Putamen (tissue), 1 donor: ENCODE results near the gene PRND.
"Not testable (repeated sequence)": the region's sequence is repeated elsewhere in the genome, so short reads cannot be mapped to it uniquely, and the experiment has no call there.

Experiments used
- DNase-seq: peaks from one replicate; pipeline ENCODE4 v3.0.0-alpha.2; 2016; ENCODE audit warnings: low spot score

The PRND gene, protein sequence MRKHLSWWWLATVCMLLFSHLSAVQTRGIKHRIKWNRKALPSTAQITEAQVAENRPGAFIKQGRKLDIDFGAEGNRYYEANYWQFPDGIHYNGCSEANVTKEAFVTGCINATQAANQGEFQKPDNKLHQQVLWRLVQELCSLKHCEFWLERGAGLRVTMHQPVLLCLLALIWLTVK

DNA sequence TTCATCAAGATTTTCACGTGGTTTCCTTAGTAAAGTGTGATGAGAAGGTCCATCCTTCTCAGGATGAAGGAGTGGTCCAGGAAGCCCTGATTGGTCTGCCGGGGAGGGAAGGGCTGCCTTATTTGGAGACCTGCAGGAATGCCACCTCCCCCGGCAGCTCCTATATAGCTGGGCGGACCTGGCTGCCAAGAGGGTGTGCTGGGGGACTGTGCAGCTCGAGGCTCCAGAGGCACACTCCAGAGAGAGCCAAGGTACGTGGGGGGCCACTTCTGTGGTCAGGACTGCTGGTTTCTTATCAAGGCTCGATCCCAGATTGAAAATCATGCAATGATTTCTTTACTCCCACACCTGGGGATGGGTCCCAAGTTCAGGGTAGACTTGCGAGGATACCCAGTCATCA lies at the start of gene PRND:
Gene PRND, plus strand, starts transcription at position 191 of the 400 bp plus-strand sequence. CDS start 2,643 bp downstream, outside the sequence.
- no peak for DNase-seq

DNA sequence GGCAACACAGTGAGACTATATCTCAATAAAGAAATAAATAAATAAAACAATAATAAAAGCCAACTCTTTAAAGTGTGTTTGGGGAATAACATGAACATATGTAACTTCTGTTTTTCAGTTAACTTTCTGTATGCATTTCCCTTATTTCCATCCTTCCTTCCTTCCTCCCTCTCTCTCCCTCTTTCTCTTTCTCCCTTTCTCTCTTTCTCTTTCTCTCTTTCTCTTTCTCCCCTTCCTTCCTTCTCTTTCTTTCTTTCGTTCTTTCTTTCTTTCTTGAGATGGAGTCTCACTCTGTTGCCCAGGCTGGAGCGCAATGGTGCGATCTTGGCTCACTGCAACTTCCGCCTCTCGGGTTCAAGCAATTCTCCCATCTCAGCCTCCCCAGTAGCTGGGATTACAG lies 48.8 kb upstream of the PRND start:
- DNase-seq = no peak

DNA sequence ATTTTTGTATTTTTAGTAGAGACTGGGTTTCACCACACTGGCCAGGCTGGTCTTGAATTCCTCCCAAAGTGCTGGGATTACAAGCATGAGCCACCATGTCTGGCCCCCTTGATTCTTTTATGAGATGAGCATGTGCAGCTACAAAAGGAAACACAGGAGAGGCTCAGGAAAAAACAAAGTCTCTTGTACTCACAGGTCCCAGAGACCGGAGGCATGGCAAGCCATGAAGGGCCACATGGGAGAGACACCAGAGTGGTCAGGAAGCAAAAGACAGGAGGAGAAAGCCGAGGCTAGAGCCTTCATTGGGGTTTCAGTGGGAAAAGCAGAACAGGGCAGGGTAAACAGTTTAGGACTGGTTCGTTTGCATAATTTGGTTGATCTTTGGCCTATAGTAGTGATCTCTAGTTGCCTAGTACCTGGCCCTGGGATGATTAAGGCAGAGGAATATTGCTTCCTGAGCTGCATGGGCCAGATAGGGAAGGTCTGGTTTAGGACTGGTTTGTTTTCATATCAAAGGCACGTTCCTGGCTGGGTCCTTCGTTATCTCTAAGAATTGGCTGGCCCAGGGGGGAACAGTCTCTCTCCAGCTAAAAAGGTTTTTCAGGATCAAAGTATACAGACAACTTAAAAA lies 48.2 kb upstream of the PRND start:
- DNase-seq = no peak

DNA sequence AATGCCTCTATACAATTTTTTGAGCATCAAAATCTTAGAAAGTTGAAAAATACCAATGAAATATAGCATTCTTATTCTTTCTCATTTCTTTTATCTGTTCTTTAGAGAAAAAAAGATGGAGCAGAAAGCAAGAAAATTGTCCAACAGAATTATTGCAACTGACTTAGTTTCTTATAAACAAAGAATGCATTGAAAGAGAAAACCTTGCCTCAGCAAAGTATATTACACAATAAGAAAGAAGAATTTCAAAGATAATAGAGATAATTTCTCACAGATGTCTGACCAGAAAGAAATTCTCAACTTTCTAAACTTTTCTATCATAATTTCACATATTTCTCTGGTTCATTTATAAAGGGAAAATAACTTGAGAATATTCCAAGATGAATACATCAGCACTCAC lies 47.0 kb upstream of the PRND start:
- DNase-seq = no peak

DNA sequence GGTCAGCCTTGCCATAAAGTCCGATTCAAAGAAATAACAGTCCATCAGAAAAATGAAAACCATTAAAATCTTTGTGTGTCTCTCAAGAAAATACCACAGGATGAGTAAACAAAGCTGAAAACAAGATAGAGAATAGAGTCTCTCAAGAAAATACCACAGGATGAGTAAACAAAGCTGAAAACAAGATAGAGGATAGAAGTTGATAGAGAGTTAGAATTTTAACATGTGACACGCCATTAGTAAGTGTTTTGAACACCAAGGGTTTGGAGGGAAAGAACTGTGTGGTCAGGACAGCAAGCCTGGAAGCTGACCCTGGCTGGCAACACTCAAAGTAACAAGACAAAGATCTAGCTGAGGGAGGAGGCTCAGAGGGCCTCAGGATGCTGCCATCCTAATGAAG lies 43.9 kb upstream of the PRND start:
- no peak for DNase-seq

DNA sequence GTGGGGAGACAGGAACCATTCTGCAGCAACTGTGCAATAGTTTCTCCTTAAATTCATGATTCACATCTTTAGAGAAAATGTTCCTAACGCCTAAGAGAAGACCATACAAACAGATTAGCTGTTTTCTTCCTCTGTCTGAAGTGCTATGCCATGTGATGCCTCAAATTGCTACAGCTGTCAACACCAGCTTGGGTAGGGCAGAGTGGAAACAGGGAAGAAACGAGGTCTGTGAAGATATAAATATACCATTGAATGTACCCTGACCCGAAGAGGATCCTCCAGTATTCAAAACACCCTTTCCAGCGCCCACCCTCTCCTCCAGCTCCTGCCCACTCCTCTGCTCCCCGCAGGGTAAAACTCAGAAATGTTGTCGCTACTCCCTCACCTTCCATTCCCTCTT lies 40.3 kb upstream of the PRND start:
- no peak for DNase-seq

DNA sequence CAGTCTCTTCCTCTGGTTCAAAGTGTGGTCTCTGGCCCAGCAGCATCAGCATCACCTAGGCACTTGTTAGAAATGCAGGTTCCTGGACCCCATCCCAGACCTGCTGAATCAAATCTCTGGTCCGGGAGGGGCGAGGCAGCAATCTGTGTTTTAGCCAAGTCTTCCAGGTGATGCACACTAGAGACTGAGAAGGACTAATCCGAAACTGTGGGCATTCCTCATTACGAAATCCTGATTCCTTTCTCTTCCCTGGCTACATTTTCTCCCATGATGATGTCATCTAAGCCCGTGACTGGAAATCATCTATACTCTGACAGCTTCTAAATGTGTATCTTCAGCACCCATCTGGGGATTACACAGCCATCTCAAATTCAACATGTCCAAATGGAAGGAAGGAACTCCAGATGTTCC lies 39.7 kb upstream of the PRND start:
- no peak for DNase-seq

DNA sequence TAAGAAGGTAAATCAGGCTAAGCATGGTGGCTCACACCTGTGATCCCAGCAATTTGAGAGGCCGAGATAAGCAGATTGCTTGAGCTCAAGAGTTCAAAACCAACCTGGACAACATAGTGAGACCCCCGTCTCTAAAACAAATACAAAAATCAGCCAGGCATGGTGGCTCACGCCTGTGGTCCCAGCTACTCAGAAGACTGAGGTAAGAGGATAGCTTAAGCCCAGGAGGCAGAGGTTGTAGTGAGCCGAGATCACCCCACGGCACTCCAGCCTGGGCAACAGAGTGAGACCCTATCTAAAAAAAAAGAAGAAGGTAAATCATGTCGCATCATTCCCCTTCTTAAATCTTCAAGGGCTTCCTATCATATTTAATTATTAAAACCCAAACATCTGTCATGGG lies 39.0 kb upstream of the PRND start:
- DNase-seq = no peak

DNA sequence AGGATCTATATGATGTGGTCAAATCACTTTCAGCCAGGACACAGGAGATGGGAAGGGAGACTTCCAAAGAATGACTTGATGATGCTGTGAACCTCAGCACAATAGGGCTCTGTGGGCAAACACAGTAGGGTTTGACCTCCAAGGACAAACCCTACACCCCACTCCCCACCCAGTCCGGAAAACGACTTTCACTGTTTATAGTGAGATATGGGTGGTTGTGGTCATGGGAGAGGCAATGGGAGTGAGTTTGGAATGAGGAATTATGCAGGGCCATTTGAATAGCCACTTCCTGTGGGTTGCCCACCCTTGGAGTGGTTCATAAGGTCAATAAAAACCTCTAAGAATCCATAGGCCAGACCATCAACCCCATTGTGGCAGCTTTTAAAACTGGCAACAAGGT lies 38.4 kb upstream of the PRND start:
- no peak for DNase-seq

DNA sequence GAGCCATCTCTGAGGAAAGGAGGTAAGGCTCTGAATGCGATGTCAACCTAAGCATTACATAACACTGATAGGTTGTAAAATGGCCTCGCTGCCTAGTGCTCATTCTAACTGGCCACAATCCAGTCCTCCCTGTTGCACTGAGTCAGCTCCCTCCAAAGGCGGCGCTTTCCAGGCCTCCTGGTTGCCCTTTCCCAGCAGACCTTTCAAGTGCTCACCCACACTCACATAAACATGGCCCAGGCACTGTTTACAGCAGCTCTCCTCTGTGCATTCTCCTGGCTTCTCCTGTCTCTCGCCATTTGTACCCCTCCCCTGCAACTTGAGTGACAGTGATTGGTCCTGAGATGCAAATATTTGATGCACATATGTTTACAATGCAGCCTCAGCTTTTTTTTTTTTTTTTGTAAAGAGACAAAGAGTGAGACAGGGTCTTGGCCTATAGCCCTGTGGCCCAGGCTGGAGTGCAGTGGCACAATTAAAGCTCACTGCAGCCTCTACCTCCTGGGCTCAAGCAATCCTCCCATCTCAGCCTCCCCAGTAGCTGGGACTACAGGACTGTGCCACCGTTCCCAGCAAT lies 36.8 kb upstream of the PRND start:
- DNase-seq = no peak

DNA sequence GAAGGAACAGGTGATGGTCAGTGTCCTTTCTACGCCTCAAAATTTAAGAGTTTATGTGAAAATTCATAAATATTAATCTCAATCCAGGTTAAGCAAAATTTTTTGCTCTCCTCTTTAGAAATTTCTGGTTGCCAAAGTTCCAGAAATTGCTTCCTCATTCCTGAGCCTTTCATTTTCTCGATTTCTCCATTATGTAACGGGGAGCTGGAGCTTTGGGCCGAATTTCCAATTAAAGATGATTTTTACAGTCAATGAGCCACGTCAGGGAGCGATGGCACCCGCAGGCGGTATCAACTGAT lies 35.8 kb upstream of the PRND start:
- no peak for DNase-seq

DNA sequence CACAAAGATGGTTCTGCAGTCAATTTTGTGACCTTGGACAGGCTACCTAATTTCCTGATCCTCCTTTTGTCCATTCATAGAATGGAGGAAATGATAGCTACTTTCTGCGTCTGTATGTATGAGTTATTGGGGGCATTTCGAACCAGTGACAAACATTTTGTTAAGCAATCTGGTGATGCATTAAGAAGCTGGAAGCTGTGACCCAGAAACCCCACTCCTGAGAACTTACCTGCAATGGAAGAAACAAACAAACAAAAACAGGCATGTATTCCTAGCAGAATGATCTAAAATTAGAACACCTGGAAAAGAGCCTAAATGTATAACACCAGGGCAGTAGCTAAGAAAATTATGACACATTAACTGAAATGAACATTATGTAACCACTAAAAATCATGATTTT lies 33.4 kb upstream of the PRND start:
- DNase-seq = peak; percentile 45

DNA sequence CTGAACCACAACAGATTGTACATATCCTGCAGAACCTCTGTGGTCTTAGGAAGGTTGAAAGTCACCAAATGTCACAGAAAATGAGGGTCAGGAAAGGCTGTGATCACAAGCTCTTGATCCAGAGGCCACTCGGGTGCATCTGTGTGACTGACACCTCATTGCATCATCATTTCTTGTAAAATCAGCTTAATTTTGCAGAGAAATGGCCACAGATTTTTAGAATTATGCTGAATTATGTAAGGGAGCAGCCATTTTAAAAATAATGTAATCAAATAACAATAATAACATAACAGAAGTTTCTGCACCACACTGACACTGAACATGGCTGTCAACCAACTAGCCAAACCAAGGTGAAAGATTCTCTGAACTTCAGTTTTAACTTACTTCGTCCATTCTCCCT lies 32.5 kb upstream of the PRND start:
- DNase-seq = no peak

DNA sequence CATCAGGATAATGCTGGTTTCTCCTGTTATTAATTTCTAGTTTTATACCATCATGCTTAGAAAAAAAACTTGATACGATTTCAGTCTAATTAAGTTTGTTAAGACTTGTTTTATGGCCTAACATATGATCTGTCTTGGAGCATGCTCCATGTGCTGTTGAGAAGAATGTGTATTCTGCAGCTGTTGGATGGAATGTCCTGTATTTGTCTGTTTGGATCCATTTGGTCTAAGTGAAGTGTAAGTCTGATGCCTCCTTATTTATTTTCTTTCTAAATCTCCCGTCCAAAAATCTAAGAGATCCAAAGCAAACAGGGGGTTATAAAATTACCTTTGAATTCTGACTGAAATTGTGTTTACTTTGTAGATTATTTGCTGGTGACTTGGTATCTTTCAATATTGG lies 30.0 kb upstream of the PRND start:
- no peak for DNase-seq

DNA sequence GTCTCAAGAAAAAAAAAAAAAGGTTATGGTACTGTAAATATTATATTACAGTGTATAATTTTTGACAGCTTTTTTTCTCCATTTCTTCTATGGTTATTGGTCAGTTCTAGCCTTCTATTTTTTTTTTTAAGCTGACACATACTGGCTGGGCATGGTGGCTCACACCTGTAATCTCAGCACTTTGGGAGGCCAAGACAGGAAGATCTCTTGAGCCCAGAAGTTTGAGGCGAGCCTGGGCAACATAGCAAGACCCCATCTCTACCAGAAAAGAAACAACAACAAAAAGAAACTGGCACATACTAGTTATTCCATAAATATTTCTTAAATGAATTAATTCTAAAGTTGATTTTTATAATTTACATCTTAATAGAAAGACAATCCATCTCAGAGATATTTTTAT lies 27.6 kb upstream of the PRND start:
- DNase-seq = no peak

DNA sequence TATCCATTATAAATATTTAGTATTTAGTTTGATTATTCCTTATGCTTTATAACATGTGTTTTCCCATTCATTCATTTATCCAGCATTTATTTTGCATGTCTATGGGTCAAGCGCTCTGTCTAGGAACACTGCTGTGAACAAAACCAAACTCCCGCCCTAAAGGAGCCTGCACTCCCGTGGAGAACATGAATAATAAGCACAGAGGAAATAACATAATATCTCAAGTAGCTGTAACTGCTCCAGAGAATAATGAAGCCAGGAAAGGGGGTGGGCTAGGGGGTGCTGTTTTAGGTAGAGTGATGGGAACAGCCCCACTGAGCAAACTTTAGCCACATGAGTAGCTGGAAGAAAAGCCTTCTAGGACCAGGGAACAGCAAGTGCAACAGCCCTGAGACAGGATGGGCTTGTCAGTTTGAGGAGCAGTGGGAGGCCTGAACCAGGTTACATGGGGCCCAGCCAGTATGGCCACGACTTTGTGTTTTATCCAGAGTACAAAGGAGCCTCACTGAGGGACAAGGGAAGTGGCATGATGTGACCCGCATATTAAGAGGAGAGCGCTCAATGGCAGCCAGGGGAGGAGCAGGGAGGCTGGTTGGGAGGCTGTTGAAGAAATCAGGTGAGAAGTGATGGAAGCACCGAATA lies 24.4 kb upstream of the PRND start:
- no peak for DNase-seq

DNA sequence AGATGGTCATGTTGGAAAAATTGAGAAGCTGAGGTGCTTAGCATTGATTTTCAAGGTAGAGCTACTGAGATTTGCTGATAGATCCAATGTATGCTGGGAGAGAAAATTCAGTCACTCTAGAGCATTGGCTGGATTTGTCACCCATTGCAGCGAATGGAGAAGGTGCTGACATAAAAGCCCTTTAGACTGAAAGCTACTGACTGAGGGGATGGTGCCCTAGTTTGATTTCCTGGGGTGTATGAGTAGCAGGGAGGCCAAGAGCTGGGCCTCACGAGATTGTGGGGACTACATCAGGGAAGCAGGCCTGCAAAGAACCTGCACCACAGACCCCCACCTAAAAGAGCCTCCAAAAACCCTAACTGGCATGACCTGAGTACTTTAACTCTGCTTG lies 23.9 kb upstream of the PRND start:
- DNase-seq = no peak

DNA sequence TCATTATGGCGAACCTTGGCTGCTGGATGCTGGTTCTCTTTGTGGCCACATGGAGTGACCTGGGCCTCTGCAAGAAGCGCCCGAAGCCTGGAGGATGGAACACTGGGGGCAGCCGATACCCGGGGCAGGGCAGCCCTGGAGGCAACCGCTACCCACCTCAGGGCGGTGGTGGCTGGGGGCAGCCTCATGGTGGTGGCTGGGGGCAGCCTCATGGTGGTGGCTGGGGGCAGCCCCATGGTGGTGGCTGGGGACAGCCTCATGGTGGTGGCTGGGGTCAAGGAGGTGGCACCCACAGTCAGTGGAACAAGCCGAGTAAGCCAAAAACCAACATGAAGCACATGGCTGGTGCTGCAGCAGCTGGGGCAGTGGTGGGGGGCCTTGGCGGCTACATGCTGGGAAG lies 22.5 kb upstream of the PRND start:
- DNase-seq = no peak

DNA sequence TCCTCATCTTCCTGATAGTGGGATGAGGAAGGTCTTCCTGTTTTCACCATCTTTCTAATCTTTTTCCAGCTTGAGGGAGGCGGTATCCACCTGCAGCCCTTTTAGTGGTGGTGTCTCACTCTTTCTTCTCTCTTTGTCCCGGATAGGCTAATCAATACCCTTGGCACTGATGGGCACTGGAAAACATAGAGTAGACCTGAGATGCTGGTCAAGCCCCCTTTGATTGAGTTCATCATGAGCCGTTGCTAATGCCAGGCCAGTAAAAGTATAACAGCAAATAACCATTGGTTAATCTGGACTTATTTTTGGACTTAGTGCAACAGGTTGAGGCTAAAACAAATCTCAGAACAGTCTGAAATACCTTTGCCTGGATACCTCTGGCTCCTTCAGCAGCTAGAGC lies 21.8 kb upstream of the PRND start:
- DNase-seq = no peak

DNA sequence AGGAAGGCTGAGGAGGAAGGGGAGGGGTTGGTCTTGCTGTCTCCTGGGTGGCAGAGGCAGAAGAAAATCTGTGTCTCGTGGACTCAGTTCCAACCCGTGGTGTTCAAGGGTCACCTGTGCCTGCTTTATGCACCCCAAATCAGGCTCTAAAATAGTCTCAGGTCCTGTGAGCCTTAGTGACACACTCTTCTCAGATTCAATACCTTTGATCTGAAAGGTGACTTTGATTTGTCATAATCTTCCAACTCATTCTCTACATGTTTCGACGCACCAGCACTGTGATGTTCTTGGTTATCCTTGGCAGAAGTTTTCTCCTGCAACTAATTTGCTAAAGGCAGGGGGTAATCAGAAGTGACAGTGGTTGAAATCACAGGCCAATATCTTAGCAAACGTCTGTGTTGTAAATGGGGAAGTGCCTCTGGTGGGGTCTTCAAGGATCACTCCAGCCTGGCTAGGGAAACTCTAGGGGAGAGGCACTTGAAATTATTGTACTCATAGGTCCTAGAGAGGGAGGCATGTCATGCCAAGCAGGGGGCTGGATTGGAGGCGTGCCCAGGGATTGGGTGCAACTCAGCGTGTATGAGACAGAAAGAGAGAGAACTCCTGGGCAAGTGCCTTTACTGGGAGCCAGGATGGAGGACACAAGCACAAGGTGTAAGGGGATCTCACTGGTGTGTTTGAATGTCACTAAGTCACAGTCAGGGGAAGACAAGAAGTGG lies 19.0 kb upstream of the PRND start:
- DNase-seq = no peak

DNA sequence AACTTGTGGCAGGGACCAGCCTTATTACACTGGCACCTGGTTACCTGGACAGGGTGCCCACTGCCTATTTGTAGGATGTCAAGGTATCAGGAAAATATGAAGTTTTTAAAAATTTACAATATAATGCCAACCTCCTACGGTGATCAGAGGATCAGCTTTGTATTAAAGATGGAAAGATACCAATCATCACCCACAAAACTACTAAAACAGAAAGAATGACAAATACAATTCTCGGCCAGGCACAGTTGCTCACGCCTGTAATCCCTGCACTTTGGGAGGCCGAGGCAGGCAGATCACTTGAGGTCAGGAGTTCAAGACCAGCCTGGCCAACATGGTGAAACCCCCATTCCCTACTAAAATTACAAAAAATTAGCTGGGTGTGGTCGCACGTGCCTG lies 18.4 kb upstream of the PRND start:
- no peak for DNase-seq

DNA sequence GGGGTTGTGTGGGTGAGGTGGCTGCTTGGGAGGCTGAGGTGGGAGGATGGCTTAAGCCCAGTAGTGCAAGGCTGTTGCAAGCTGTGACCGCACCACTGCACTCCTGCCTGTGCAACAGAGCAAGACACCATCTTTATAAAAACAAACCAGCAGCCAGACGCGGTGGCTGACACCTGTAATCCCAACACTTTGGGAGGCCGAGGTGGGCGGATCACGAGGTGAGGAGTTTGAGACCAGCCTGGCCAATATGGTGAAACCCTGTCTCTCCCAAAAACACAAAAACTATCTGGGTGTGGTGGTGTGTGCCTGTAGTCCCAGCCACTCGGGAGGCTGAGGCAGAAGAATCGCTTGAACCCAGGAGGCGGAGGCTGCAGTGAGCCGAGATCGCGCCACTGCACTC lies 14.8 kb upstream of the PRND start:
- DNase-seq = not testable (repeated sequence)

DNA sequence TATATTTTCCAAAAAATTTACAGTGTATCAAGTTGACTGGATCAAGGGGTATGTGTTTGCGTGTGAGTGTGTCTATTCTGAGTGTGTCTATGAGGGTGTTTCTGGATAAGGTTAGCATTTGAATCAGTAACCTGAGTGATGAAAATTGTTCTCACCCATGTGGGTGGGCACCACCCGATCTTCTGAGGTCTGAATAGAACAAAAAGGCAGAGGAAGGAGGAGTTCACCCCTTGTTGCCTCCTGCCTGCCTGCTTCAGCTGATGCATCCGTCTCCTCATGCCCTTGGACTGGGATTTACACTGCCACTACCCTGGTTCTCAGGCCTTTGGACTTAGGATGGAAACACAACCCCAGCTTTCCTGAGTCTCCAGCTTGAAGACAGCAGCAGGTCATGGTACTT lies 13.7 kb upstream of the PRND start:
- no peak for DNase-seq
